ENCODE measurements around the gene CACNA1C. TPM values are rescaled to one million over a fixed set of nuclear protein-coding genes. Genes with fewer than 3 reads are reported as not detected.

CACNA1C gene
- total and polyA plus RNA-seq, 10 of the 15 experiments (the other 5 are each of a cell fraction or from before 2014, with no cell fraction given) = under 0.01 to 0.15 (median 0.09) TPM; not detected in 5

DNA sequence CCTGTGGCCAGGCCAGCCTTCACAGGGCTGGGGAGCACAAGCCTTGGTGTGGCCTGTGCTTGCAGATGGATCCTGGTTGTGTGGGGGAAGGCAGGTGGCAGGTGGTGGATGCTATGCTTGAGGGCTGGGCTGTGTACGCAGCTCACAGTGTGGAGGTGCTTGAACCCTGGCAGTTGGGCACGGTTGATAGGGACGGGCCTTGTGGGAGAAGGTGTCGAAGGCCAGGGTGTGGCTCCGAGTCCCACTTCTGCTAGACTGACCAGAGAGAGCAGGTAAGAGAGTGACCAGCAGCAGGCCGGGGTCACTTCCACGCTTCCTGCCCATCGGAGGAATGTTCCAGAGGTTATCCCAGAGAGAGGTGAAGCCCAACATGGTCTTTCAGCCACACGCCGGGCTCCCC lies 85.5 kb downstream of the CACNA1C start:
- Histone ChIP-seq H4K20me1 (ENCODE audit: control insufficient read depth, insufficient read depth) (no peaks in the 10 kb centered on the region), H3K4me1 (ENCODE audit: control insufficient read depth, insufficient read depth, low read length) (no peaks in the 10 kb centered on the region), H3K4me2 (ENCODE audit: control insufficient read depth, insufficient read depth) (no peak overlapping the region), H3K4me3 (no peak overlapping the region), H3K27me3 (replicated peaks in 1 of 2; ENCODE audit: control insufficient read depth in 2 of 2, insufficient read depth in 2 of 2, low read length in 1 of 2) (no peaks in the 10 kb centered on the region), H3K79me2 (ENCODE audit: control insufficient read depth, insufficient read depth, low read length) (no peaks in the 10 kb centered on the region), H3K9ac (ENCODE audit: control insufficient read depth, insufficient read depth, low read length) (no peak overlapping the region), H3K9me3 (replicated peaks; ENCODE audit: control insufficient read depth, insufficient read depth, low read length) (no peaks in the 10 kb centered on the region), H3K36me3 (ENCODE audit: control insufficient read depth in 2 of 2, insufficient read depth in 2 of 2, low read length in 1 of 2) (no peaks in the 10 kb centered on the region), H3K27ac (ENCODE audit: control insufficient read depth, insufficient read depth) (no peak overlapping the region), H2AFZ (ENCODE audit: control insufficient read depth, low read depth, low read length) (no peak overlapping the region)
- FAIRE-seq (no peak), DNase-seq (ENCODE audit: low read depth, low spot score) (no peak), ATAC-seq (no peak)
- BruUV-seq (replicated peaks) = no TSS peak
- ChIA-PET SMC1A (ENCODE audit: uncharacterized antibody, unreplicated experiment) (no interaction called here), POLR2A (no interaction called here), RAD21 (ENCODE audit: unreplicated experiment) (no interaction called here), CTCF (no interaction called here)
- WGBS (ENCODE audit: insufficient coverage, insufficient replicate concordance, low lambda C conversion rate, missing lambda C conversion rate) = 46% methylated on average over 10 of the region's 10 CpGs
- intact Hi-C loops (cut with micrococcal nuclease; ENCODE audit: unreplicated experiment) = no loop called here
- in situ Hi-C loops (cut with MboI) = no loop called here
- TF ChIP-seq, protein P1, sequence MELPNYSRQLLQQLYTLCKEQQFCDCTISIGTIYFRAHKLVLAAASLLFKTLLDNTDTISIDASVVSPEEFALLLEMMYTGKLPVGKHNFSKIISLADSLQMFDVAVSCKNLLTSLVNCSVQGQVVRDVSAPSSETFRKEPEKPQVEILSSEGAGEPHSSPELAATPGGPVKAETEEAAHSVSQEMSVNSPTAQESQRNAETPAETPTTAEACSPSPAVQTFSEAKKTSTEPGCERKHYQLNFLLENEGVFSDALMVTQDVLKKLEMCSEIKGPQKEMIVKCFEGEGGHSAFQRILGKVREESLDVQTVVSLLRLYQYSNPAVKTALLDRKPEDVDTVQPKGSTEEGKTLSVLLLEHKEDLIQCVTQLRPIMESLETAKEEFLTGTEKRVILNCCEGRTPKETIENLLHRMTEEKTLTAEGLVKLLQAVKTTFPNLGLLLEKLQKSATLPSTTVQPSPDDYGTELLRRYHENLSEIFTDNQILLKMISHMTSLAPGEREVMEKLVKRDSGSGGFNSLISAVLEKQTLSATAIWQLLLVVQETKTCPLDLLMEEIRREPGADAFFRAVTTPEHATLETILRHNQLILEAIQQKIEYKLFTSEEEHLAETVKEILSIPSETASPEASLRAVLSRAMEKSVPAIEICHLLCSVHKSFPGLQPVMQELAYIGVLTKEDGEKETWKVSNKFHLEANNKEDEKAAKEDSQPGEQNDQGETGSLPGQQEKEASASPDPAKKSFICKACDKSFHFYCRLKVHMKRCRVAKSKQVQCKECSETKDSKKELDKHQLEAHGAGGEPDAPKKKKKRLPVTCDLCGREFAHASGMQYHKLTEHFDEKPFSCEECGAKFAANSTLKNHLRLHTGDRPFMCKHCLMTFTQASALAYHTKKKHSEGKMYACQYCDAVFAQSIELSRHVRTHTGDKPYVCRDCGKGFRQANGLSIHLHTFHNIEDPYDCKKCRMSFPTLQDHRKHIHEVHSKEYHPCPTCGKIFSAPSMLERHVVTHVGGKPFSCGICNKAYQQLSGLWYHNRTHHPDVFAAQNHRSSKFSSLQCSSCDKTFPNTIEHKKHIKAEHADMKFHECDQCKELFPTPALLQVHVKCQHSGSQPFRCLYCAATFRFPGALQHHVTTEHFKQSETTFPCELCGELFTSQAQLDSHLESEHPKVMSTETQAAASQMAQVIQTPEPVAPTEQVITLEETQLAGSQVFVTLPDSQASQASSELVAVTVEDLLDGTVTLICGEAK (IDR thresholded peaks at IDR 0.05; ENCODE audit: borderline replicate concordance) = no peak
- TF ChIP-seq PML (IDR thresholded peaks at IDR 0.05; ENCODE audit: low read length) = no peak
- no peak for TF ChIP-seq CHD1 (IDR thresholded peaks at IDR 0.05; ENCODE audit: low read depth, low read length)
- TF ChIP-seq SUPT20H (IDR thresholded peaks at IDR 0.05; ENCODE audit: borderline replicate concordance, control insufficient read depth, low read depth, low read length) = no peak
- no peak for TF ChIP-seq CBX5 (IDR thresholded peaks at IDR 0.05; ENCODE audit: low read depth)
- no peak for TF ChIP-seq NR2C2 (IDR thresholded peaks at IDR 0.05; ENCODE audit: borderline replicate concordance, control insufficient read depth, insufficient read length, low read depth)
- TF ChIP-seq FOS (IDR thresholded peaks at IDR 0.05; ENCODE audit: borderline replicate concordance, extremely low read depth, insufficient read length) = no peak
- TF ChIP-seq, protein P2, sequence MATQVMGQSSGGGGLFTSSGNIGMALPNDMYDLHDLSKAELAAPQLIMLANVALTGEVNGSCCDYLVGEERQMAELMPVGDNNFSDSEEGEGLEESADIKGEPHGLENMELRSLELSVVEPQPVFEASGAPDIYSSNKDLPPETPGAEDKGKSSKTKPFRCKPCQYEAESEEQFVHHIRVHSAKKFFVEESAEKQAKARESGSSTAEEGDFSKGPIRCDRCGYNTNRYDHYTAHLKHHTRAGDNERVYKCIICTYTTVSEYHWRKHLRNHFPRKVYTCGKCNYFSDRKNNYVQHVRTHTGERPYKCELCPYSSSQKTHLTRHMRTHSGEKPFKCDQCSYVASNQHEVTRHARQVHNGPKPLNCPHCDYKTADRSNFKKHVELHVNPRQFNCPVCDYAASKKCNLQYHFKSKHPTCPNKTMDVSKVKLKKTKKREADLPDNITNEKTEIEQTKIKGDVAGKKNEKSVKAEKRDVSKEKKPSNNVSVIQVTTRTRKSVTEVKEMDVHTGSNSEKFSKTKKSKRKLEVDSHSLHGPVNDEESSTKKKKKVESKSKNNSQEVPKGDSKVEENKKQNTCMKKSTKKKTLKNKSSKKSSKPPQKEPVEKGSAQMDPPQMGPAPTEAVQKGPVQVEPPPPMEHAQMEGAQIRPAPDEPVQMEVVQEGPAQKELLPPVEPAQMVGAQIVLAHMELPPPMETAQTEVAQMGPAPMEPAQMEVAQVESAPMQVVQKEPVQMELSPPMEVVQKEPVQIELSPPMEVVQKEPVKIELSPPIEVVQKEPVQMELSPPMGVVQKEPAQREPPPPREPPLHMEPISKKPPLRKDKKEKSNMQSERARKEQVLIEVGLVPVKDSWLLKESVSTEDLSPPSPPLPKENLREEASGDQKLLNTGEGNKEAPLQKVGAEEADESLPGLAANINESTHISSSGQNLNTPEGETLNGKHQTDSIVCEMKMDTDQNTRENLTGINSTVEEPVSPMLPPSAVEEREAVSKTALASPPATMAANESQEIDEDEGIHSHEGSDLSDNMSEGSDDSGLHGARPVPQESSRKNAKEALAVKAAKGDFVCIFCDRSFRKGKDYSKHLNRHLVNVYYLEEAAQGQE (IDR thresholded peaks at IDR 0.05; ENCODE audit: low read depth, low read length) = no peak
- no peak for TF ChIP-seq USF1 (IDR thresholded peaks at IDR 0.05; ENCODE audit: borderline replicate concordance, extremely low read length, insufficient read depth, low read depth, low read length)
- no peak for TF ChIP-seq SPI1 (IDR thresholded peaks at IDR 0.05; ENCODE audit: borderline replicate concordance, insufficient read depth, low read depth, low read length)
- TF ChIP-seq ZNF217 (IDR thresholded peaks at IDR 0.05) = no peak
- no peak for TF ChIP-seq EGR1 (IDR thresholded peaks at IDR 0.05; ENCODE audit: borderline replicate concordance in 1 of 2, low read depth in 2 of 2, low read length in 2 of 2)
- no peak for TF ChIP-seq BACH1 (IDR thresholded peaks at IDR 0.05; ENCODE audit: borderline replicate concordance)

Measured in GM12878 (cell line).